H9 (cell line): ENCODE data around the gene TKTL1. TPM values are rescaled to one million over a fixed set of nuclear protein-coding genes. Genes with fewer than 3 reads are reported as not detected.
A peak's percentile ranks its signal among the peaks of the same experiment; 100 is the strongest.

ENCODE experiments used
- DNase-seq: peaks from one replicate; pipeline ENCODE4 v3.0.0-alpha.2; 2017
- H2AFZ ChIP-seq: one replicate; pipeline ENCODE4 v1.6.1; 2013; ENCODE audit warnings: mild to moderate bottlenecking, low read length, control low read depth, moderate library complexity
- H2AK5ac ChIP-seq: 2 replicates; pipeline ENCODE4 v1.6.1; 2013; ENCODE audit warnings: low read length, control low read depth, mixed read lengths; ENCODE audit not compliant: insufficient read length
- H2BK120ac ChIP-seq: one replicate; pipeline ENCODE4 v1.6.1; 2013; ENCODE audit warnings: low read depth, mild to moderate bottlenecking, low read length, control low read depth, inconsistent platforms; ENCODE audit not compliant: poor library complexity, severe bottlenecking
- H2BK12ac ChIP-seq: 2 replicates; pipeline ENCODE4 v1.6.1; 2013; ENCODE audit warnings: low read length, control low read depth, mixed read lengths, low read depth; ENCODE audit not compliant: insufficient read length
- H2BK15ac ChIP-seq: 2 replicates; pipeline ENCODE4 v1.6.1; 2013; ENCODE audit warnings: low read depth, low read length, control low read depth
- H2BK20ac ChIP-seq: one replicate; pipeline ENCODE4 v1.6.1; 2013; ENCODE audit warnings: low read depth, mild to moderate bottlenecking, low read length, control low read depth, inconsistent platforms; ENCODE audit not compliant: poor library complexity, severe bottlenecking
- H2BK5ac ChIP-seq: 2 replicates; pipeline ENCODE4 v1.6.1; 2013; ENCODE audit warnings: low read length, control low read depth, mixed read lengths; ENCODE audit not compliant: insufficient read length
- H3K14ac ChIP-seq: 2 replicates; pipeline ENCODE4 v1.6.1; 2013; ENCODE audit warnings: low read length, control low read depth; ENCODE audit not compliant: insufficient read depth
- H3K18ac ChIP-seq: 2 replicates; pipeline ENCODE4 v1.6.1; 2013; ENCODE audit warnings: low read depth, mild to moderate bottlenecking, mixed read lengths, low read length, control low read depth; ENCODE audit not compliant: insufficient read length
- H3K23ac ChIP-seq: 2 replicates; pipeline ENCODE4 v1.6.1; 2013; ENCODE audit warnings: low read length, control low read depth, mixed read lengths, low read depth; ENCODE audit not compliant: insufficient read length
- H3K23me2 ChIP-seq: 2 replicates; pipeline ENCODE4 v1.6.1; 2013; ENCODE audit warnings: low read depth, mild to moderate bottlenecking, mixed read lengths, low read length, control low read depth; ENCODE audit not compliant: insufficient read length, poor library complexity, severe bottlenecking
- H3K27ac ChIP-seq: 2 replicates; pipeline ENCODE4 v1.5.1; 2013; ENCODE audit warnings: low read length, control low read depth, mixed read lengths, low read depth; ENCODE audit not compliant: insufficient read length
- H3K27me3 ChIP-seq: 2 replicates; pipeline ENCODE4 v1.6.1; 2013; ENCODE audit warnings: low read length, control low read depth, inconsistent platforms; ENCODE audit not compliant: insufficient read depth
- H3K4ac ChIP-seq: 2 replicates; pipeline ENCODE4 v1.6.1; 2013; ENCODE audit warnings: low read depth, mild to moderate bottlenecking, control low read depth, inconsistent platforms, low read length, moderate library complexity
- H3K4me1 ChIP-seq: 2 replicates; pipeline ENCODE4 v1.6.1; 2013; ENCODE audit warnings: low read length, control low read depth, inconsistent platforms; ENCODE audit not compliant: insufficient read depth
- H3K4me2 ChIP-seq: 2 replicates; pipeline ENCODE4 v1.6.1; 2013; ENCODE audit warnings: low read length, control low read depth, mixed read lengths; ENCODE audit not compliant: insufficient read length, insufficient read depth
- H3K56ac ChIP-seq: 2 replicates; pipeline ENCODE4 v1.6.1; 2013; ENCODE audit warnings: low read depth, mild to moderate bottlenecking, mixed read lengths, low read length, control low read depth; ENCODE audit not compliant: insufficient read length
- H3K79me1 ChIP-seq: 2 replicates; pipeline ENCODE4 v1.6.1; 2013; ENCODE audit warnings: low read depth, mild to moderate bottlenecking, moderate library complexity, low read length, control low read depth, inconsistent platforms; ENCODE audit not compliant: insufficient read depth, poor library complexity, severe bottlenecking
- H3K79me2 ChIP-seq: 2 replicates; pipeline ENCODE4 v1.6.1; 2013; ENCODE audit warnings: low read length, control low read depth, inconsistent platforms; ENCODE audit not compliant: insufficient read depth
- H3K9ac ChIP-seq: 2 replicates; pipeline ENCODE4 v1.6.1; 2013; ENCODE audit warnings: low read length, control low read depth, mixed read lengths; ENCODE audit not compliant: insufficient read length; ENCODE audit errors: extremely low read depth
- H3K9me3 ChIP-seq: one replicate; pipeline ENCODE4 v1.6.1; 2013; ENCODE audit warnings: low read depth, low read length, inconsistent platforms; ENCODE audit not compliant: control insufficient read depth
- H3T11ph ChIP-seq: one replicate; pipeline ENCODE4 v1.6.1; 2013; ENCODE audit warnings: mild to moderate bottlenecking, low read length, control low read depth, inconsistent platforms
- H4K20me1 ChIP-seq: one replicate; pipeline ENCODE4 v1.6.1; 2013; ENCODE audit not compliant: control insufficient read depth, insufficient read length, insufficient read depth
- H4K5ac ChIP-seq: 2 replicates; pipeline ENCODE4 v1.6.1; 2013; ENCODE audit warnings: low read depth, mild to moderate bottlenecking, mixed read lengths, low read length, control low read depth; ENCODE audit not compliant: insufficient read length
- H4K8ac ChIP-seq: replicated peaks from 2 replicates; pipeline ENCODE4 v1.6.1; 2013; ENCODE audit warnings: low read length, control low read depth, mixed read lengths, low read depth; ENCODE audit not compliant: insufficient read length
- H4K91ac ChIP-seq: 2 replicates; pipeline ENCODE4 v1.6.1; 2013; ENCODE audit warnings: low read depth, mild to moderate bottlenecking, moderate library complexity, mixed read lengths, low read length, control low read depth; ENCODE audit not compliant: insufficient read length
- H3K27ac Mint-ChIP-seq, 3 experiments: 2 replicates in 2 of 3; 3 replicates in 1 of 3; pipeline ENCODE4 v1.8.0; 2020 to 2021; ENCODE audit warnings: mixed read lengths in 3 of 3, mild to moderate bottlenecking in 1 of 3, moderate library complexity in 1 of 3
- H3K27me3 Mint-ChIP-seq: 2 replicates; pipeline ENCODE4 v1.8.0; 2021; ENCODE audit warnings: low read depth, mild to moderate bottlenecking, moderate library complexity, mixed read lengths
- H3K36me3 Mint-ChIP-seq, 3 experiments: 2 replicates in 2 of 3; 3 replicates in 1 of 3; pipeline ENCODE4 v1.8.0; 2020 to 2021; ENCODE audit warnings: low read depth in 3 of 3, mixed read lengths in 3 of 3; ENCODE audit not compliant: insufficient read depth in 1 of 3
- H3K4me1 Mint-ChIP-seq, 2 experiments: 2 replicates each; pipeline ENCODE4 v1.8.0; 2020; ENCODE audit warnings: mixed read lengths in 2 of 2
- H3K4me3 Mint-ChIP-seq, 2 experiments: 2 replicates in 1 of 2; 3 replicates in 1 of 2; pipeline ENCODE4 v1.8.0; 2020 to 2021; ENCODE audit warnings: mild to moderate bottlenecking in 2 of 2, mixed read lengths in 2 of 2, moderate library complexity in 1 of 2
- H3K9me3 Mint-ChIP-seq, 2 experiments: 2 replicates in 1 of 2; 3 replicates in 1 of 2; pipeline ENCODE4 v1.8.0; 2020; ENCODE audit warnings: mild to moderate bottlenecking in 2 of 2, mixed read lengths in 2 of 2, moderate library complexity in 1 of 2
- CTCF ChIP-seq: fragments of 200-600 bp; sonication (generic); conservative IDR thresholded peaks from 3 replicates; pipeline ENCODE4 v1.8.0; 2021; ENCODE audit warnings: antibody characterized with exemption, mild to moderate bottlenecking
- WGBS: extraction: QIAGEN DNeasy Blood & Tissue Kit; methylation state at CpG from one replicate; pipeline ENCODE4 v1.1.7; 2013; ENCODE audit warnings: missing lambda C conversion rate, low lambda C conversion rate, mixed read lengths; ENCODE audit not compliant: insufficient read length; ENCODE audit errors: extremely low coverage; 5-methylcytosine and 5-hydroxymethylcytosine counted together
- total RNA-seq: library from RNA; stranded (reverse); gene quantifications from 2 replicates; pipeline ENCODE4 v1.2.1, GENCODE V29; 2021

Gene TKTL1
- total RNA-seq, 1 experiment from 2014 or later, result not detected

GRCh38 chrX:154378799-154379568 is 83.4 kb downstream of the TKTL1 start, which contains the start of gene EMD:
Gene EMD (plus strand): TSS chrX:154379295. CDS start chrX:154379485, 190 bp downstream.
- H3K4me1 Mint-ChIP-seq, result peaks cover 14 to 39% of the 10 kb centered on the region in 2 experiments
- peak within 1 kb of the TSS; percentile 79 to 89 for H3K4me3 Mint-ChIP-seq
- Histone ChIP-seq H3K27ac (no peak within 1 kb of the TSS), H3K9me3 (peaks cover 12% of the 10 kb centered on the region), H2BK120ac (no peak within 1 kb of the TSS), H3K23ac (no peak within 1 kb of the TSS), H2BK20ac (no peak within 1 kb of the TSS), H3K4me1 (no peaks in the 10 kb centered on the region; the same call in 1 of the 2 replicates), H3K14ac (peak within 1 kb of the TSS; percentile 92), H3K27me3 (no peaks in the 10 kb centered on the region), H2BK12ac (no peak within 1 kb of the TSS), H3T11ph (no peak within 1 kb of the TSS), H2AK5ac (no peak within 1 kb of the TSS), H4K20me1 (no peaks in the 10 kb centered on the region), H2BK5ac (no peak within 1 kb of the TSS), H3K9ac (peak within 1 kb of the TSS; percentile 89), H3K79me2 (no peaks in the 10 kb centered on the region; the same call in 1 of the 2 replicates), H3K79me1 (no peaks in the 10 kb centered on the region), H2BK15ac (0 out of 2 replicates have a peak within 1 kb of the TSS, but pooled peaks have one; percentile 20), H3K4ac (peak within 1 kb of the TSS; percentile 49; the same call in 1 of the 2 replicates), H4K5ac (no peak within 1 kb of the TSS), H4K91ac (peak within 1 kb of the TSS; percentile 58), H4K8ac (no peak within 1 kb of the TSS), H3K18ac (peak within 1 kb of the TSS; percentile 88), H3K4me2 (peak within 1 kb of the TSS; percentile 77), H3K56ac (no peak within 1 kb of the TSS), H3K23me2 (peaks cover 9% of the 10 kb centered on the region), H2AFZ (no peak within 1 kb of the TSS)
- H3K27me3 Mint-ChIP-seq, result no peaks in the 10 kb centered on the region
- WGBS, result no CpG with 5 or more reads among the region's 103 CpGs
- peak within 1 kb of the TSS; percentile 96 to 100 (median 97) for H3K27ac Mint-ChIP-seq
- DNase-seq, result peak; percentile 98
- no peak for TF ChIP-seq CTCF
- H3K36me3 Mint-ChIP-seq, result peaks cover 15 to 29% (median 24%) of the 10 kb centered on the region in 3 experiments
- H3K9me3 Mint-ChIP-seq, result peaks cover 49 to 56% of the 10 kb centered on the region in 2 experiments
